HG02970 (cell line): Measurements from ENCODE around the gene RHBDL1.
"Not testable (repeated sequence)": the region's sequence is repeated elsewhere in the genome, so short reads cannot be mapped to it uniquely, and the experiment has no call there.

Experiments
- ATAC-seq: cut with Tn5 transposase; IDR thresholded peaks from one replicate; pipeline ENCODE4 v1.9.1; 2021; ENCODE audit warnings: mild to moderate bottlenecking, moderate library complexity, moderate number of reproducible peaks; ENCODE audit not compliant: unreplicated experiment, low FRiP score

Gene RHBDL1

DNA sequence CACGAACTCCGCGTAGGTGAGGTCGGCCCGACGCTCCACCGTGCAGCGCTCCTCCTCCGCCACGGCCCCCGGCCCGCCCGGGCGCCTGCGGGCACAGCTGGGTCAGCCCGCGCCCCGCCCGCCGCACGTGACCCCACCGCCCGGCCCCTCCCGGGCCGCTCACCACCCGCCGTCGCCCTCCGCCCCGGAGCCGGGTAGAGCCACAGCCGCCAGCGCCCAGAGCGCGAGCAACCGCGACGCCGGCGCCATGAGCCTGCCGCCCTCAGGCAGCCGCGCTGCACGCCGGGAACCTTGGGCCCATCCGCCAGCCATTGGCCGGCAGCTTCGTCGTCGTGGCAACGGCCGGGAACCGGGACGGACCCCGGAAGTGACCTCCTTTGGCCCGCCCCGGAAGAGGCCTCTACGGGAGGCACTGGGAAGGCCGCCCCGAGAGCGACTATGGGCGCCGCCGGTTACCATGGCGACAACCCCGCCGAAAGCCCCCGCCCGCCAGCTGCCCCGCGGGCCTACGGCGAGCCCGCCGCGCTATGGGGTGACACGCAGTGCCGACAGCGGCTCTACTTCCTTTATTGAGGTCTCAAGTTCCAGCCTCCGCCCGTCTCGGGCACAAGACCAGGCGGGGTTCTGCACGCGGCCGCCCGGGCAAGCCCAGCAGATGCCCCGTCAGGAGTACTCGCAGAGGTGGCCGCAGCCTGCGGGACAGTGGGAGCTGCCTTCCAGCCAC lies 8.8 kb downstream of the RHBDL1 start, which contains the start of gene JMJD8:
Gene JMJD8, minus strand, starts transcription at position 264 of the 724 bp plus-strand sequence. Its CDS starts 15 bp downstream, at position 249.
- ATAC-seq: peak; percentile 67

DNA sequence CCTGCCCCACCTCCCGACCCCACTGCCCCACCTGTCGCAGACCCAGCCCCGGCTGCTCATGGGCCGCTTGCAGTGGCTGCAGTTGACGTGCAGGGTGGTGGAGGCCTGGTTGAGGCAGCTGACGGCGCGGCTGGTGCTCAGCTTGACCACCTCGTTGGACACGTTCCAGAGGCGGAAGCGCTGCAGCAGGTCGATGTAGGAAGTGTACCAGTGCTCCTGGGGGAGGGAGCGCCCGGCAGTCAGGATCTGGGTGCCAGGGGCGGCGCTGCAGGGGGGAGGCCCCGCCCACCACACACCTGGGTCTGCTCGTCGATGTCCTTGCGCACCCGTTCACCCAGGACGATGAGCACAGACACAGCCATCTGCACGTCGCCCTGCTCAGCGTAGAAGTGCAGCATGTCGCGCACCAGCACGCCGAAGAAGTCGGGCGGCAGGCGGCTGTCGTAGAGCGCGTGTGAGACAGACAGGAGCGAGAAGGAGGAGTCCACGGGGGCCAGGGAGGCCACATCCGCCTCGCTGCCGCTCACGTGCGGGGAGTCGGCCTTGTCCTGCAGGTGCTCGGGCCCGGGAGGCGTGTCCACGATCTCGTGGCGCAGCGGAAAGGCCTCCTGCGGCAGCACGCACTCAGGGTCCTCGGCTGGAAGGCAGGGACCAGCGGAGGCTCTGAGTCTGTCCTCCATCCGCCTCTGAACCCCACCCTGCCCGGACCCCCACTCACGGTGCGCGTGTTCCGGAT lies 9.7 kb downstream of the RHBDL1 start:
- no peak for ATAC-seq

DNA sequence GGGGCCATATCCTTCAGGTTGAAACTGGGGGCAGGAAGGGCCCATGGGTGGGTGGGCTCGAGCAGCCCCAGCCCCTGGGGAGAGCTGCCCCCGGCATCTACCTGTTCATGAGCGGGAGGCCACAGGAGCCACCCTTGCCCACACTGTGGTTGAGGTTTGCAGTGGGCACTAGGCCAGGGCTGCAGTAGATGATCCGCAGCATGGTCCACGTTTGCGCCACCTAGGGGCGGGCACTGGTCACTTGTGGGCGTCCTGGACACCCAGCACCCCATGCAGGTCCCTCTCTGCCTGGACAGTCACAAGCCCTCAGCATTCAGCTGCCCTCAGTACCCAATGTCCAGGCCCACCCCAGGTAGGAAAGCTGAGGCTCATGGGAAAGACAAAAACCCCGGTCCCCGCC lies 10.5 kb downstream of the RHBDL1 start:
- ATAC-seq: no peak

DNA sequence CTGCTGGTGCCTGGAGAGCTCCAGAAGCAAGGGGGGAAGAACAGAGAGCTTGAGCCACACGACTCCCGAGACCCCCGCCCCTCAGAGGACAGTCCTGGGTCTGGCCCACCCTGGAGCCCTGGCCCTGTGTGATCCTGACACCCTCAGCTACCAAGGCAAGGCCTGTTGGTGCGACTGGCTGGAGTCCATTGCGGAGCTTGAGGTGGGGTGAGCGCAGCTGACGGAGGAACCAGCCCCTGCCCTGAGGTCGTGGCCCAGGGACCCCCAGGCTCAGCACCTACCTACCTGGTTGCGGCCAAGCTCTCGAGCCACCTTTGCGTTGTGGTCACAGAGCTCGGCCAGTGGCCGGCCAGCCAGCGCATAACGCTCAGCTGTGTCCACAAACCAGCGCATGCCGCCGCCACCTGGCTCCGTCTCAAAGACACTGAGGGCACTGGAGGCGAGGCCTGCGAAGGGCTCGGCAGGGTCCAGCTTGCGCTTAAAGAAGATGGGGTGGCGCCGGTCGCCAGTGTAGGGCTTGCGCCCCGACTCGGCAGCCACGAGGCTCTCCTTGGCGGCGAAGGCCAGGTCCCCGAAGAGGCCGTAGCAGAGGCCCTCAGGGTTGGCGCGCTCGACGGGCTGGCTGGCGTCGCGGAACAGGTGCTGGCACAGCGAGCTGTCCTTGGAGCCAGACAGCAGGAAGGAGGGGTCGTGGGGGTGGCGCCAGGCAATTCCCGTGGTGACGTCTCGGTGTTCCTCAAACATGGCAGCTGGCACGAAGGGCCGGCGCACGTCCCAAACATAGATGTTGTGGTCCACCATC lies 11.2 kb downstream of the RHBDL1 start:
- no peak for ATAC-seq

DNA sequence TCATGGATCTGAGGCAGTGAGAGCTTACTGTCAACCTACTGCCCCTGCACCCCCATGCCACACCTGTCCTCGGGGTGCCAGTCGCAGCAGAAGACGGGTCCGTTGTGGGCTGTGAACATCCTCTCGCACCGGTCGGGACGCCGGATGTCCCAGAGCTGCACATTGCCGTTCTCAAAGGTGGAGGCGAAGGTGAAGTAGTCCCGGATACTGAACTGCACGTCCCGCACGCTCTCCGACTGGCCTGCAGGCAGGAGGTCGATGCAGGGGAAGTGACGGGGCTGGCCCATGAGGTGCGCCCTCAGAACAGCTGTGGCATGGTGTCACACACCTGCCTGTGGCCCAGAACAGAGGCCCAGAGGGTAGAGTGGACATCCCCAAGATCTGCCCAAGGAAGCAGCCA lies 12.0 kb downstream of the RHBDL1 start:
- ATAC-seq: no peak

DNA sequence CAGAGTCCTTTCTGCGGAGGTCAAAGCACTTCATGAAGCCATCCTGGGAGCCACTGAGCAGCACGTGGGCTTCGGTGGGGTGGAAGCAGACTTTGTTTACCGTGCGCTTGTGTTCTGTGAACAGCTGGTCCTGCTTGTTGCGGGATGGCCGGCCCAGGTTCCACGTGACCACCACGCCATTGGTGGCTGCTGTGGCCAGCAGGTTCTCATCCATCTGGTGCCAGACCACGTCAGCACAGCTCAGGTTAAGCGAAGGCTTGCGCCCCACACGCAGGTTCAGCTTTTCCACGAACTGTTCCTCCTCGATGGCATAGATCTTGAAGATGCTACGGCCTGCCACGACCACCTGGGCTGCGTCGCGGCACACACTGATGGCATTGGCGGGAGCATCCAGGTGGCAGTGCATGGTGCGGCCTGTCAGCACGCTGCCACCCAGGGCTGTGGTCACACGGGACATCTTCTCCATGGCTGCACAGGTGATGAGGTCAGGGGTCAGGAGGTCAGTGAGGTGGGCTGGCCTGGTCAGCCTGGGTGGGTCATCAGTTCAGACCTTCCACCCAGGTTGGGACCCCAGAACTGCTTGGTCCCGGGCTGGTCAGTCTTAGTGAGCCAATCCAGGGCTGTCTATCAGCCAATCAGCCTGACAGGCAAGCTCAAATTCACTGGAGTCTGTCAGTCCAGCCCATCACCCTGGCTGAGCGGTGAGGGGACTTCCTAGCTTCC lies 13.9 kb downstream of the RHBDL1 start:
- ATAC-seq: no peak

DNA sequence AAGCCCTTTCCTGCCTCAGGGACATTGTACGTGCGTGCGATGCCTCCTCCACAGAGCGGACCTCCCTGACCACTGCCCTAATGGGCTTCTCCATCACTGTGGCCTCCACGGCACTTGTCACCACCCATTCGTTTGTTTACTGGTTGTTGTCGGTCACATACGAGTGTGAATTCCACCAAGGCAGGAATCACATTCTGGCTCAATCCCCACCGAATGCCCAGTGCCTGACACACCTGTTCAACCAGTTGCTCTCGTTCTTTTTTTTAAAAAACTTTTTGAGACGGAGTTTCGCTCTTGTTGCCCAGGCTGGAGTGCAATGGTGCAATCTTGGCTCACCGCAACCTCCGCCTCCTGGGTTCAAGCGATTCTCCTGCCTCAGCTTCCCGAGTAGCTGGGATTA lies 15.8 kb downstream of the RHBDL1 start:
- ATAC-seq: not testable (repeated sequence)

DNA sequence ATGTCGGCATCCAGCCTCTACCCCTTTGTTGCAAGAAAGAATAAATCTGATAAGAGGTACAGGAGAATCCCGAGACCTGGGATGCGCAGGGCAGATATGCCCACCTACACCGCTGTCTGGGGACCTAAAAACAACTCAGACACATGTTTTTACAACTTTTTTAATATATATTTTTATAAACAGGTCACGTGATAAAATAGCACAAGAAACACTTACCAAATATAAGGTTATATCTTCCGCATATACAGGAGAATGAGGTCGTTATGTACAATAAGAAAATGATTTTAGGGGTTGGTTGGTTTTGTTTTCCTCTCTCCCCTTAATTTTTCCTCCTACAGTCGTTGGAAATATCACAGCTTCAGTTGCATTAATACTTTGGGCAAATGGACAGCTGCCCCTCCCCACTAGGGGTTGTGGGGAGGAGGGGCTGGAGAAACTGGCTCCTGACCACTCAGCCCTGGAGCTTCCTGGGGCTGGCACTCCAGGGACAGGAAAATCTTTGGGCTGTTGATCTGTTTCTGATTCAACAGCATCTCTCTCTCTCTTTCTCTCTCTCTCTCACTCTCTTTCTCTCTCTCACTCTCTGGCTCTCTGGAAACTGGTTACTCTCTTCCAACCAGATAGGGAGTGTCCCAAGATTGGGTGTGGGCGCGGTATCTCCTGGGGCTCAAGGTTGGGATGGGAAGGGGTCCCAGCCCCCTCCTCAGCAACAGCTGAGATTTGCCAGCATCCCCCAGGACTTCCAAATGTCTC lies 17.1 kb downstream of the RHBDL1 start:
- ATAC-seq: no peak

DNA sequence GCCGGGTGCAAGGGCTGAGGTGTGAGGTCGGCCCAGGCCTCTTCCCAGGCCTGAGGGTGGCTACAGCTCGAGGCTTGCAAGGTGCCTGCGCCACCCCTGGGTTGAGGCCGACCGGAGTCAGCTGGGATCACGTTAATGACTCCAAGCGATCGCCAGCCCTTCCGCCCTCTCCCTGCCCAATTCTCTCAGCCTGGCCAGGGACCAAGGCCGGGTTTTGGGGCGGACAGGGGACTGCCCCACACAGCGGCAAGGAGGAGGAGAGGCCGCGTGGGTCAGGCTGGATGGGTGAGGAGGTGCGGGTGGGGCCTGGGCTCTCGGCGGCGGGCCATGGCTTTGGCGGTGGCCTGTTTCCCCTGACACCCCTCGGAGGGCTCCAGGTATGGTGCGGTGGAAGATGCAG lies 17.9 kb downstream of the RHBDL1 start:
- no peak for ATAC-seq

DNA sequence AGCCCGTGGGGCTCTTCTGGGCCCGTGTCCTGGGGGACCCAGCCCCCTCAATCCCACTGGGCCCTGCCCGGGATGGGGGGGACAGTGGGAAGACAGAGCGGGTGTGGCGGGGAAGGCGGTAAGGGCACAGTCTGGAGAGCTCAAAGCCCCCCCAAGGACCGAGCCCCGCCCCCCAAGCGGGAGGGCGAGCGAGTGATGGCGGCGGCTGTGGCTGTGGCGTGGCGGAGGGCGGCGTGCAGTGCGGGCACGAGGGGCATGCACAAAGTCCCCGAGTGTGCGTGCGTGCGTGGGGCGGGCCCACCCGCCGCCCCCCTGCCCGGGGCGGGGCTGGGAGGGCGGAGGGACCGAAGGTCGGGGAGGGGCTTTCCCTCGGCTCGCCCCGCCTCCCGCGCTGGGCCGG lies 18.3 kb downstream of the RHBDL1 start:
- ATAC-seq: no peak

DNA sequence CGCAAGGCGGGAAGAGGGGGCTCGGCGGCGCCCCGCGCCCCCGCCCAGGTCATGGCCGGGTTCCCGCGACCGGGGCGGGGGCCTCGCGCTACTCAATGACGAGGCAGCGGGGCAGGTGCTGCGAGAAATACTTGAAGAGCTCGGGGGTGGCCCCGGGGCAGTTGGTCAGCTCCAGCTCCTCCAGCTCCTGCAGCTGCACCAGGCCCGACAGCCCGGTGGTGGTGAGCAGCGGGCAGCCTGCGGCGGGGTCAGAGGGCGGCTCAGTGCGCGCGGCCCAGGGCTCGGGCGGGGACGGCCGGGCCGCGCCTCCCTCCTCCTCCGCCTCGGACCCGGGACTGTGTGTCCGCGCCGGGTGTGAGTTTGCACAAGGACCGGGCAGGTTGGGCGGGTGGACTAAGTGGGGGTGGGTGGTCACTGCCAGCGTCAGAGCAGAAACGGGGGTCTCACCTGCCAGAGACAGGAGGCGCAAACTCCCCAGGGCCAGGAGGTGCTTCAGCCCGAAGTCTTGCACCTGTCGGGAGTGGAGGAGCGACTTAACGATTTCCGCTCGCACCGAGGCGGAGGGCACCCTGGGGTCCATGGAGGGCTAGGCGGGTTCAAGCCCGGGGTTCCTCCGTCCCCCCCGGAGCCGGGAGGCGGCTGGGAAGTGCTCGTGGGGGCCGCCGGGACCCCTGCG lies 18.9 kb downstream of the RHBDL1 start:
- ATAC-seq: no peak

DNA sequence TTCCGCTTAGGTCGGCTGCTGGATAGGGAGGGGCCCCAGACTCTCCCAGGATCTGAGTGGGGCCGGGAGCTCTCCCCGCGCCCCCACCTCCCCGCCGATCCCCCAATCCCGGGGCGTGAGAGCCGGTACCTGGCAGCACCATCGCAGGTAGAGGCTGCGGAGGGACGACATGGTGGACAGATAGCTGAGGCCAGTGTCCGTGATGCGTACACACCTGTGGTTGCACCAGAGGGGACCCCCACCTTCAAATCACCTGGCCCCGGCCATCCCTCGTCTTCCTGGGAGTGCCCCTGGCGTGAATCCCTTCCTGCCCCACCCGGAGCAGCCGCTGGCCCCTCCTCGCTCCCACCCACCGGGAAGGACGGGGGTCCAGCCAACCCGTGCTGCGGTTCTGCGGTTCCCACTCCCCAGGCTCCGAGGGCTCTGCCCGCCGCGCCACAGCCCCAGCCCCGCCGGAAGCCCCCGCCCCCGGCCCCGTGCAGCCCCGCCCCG lies 19.4 kb downstream of the RHBDL1 start:
- no peak for ATAC-seq

DNA sequence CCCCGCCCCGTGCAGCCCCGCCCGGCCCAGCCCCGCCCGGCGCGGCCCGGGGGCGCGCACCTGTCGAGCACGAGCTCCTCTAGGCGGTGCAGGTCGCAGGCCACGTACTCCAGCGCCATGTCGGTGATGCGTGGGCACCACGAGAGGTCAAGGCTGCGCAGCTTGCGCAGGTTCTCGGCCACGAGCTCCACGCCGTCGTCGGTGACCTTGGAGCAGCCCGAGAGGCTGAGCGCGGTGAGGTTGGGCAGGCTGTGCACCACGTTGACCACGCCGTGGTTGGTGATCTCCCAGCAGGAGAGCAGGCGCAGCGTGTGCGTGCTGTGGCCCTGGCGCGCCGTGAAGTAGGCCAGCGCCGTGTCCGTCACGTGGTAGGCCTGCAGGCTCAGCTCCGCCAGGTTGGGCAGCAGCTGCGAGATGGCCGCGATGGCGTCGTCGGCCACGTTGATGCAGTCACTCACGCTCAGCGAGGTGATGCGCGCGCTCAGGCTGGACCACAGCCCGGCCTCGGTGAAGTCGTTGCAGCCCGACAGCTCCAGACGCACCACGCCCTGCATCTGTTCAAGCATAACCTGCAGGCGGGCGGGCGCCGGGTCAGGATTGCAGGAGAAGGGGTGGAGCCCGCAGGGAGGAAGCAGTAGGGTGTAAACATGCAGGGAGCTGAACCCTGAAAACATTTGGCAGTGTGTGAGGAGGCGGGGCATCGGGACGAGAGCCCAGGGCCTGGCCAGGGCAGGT lies 20.1 kb downstream of the RHBDL1 start:
- no peak for ATAC-seq

DNA sequence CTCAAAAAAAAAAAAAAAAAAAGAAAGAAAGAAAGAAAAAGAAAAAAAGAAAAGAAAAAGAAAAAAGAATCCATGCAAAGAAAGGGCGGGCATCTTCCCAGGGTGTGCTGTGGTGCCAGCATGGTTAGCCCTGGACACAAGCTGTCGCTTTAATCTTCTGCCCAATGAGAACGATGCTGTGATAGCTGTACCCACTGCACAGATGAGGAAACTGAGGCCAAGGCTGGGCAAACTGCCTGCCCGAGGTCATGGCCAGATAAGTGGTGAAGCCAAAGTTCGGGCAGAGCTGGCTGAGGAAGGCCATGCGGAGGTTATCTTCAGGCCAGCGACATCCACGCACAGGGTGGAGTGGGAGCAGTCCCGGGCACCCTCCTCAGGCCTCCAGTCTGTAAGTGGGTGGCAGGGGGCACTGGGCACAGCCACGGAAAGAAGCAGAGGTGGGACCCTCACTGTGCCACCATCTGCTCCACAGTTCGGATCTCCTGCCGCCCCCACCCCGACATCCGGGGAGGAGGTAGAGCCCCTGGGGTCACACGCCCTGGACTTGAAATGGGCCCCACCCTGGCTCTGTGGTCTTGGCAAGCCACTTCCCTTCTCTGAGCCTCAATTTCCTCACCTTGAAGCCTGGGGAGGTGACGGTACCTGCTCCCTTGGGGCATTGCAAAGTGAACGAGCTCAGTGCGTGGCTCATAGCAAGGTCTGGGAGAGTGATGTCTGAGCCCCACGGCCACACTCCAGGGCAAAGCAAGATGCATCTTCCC lies 23.6 kb downstream of the RHBDL1 start:
- ATAC-seq: no peak

DNA sequence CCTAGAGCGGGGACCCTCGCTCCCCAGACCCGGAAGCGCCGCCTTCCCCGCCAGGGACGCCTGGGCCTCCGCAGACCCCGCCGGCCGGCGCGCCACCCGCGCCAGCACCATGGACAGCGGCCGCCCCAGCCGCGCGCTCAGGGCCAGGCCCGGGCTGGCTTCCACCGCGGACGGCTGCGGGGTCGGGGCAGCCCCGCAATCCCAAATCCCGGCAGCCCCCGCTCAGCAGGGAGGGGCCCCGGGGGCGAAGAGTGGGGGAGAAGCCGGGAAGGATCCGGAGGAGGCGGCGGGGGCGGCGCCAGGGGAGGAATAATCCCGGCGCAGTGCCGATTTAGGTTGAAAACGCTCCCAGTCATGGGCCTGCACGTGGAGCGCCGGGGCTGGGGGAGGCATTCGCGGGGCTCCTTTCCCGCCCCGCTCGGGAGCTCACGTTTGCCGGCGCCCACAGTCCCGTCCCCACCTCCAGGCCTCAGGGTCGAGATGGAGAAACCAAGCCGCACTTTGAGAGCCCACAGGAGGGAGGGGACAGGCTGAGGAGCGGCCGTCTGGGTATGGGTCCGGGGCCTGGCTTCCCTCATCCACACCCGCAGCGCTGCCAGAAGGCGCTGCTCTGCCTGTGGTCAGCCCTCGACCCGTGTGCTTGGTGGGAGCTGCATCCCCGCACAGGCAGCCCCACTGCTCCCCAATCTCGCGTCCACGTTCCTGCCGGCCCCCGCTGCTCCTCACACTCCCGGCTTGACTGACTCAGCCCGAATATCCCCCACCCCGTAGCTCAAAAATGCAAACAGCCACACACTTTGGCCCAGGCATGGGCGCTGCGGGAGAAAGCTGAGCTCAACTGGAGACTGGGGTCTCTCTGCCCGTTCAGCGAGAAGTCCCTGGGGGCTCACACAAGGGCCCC lies 25.5 kb downstream of the RHBDL1 start:
- no peak for ATAC-seq

DNA sequence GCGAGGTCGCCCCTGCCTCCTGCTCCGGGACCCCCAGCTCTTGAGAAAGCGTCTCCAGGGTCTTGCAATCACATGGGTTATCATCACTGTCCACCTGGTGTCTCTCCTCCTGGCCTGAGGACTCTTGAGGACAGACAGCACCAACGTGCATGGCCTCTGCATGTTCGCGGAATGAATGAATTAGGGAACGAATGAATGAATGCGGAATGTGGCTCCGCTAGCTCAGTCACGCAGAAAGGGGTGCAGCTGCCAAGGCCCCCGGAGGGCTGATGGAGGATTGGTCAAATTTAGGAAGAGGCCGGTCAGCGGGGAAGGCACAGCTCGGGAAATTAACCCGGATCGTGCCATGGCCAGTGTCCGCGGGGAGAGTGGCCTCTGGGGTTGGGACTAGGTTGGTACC lies 26.9 kb downstream of the RHBDL1 start:
- no peak for ATAC-seq

DNA sequence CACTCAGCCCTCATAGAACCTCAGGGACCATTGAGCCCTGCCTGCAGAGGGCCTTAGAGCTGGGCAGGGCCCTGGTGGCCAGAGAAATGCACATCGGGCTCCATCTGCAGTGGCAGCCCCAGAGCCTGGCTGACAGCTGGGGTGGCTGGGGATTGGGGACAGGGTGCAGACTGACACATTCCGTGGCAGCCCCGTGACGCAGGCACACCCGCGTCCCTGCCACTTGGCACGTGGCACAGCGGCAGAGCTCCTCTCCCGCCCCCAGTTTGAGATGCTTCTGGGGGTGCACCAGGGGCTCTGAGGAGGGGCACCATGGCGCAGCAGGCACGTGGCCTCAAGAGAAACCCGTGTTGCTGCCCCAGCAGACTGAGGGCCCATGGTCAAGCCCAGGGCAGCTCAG lies 27.9 kb downstream of the RHBDL1 start:
- no peak for ATAC-seq
